GM12873 (cell line): ENCODE data around the gene ZSWIM9.

Experiments used
- CTCF ChIP-seq: IDR thresholded peaks from 2 replicates; pipeline ENCODE4 v1.5.1; 2012; ENCODE audit warnings: low read depth, mild to moderate bottlenecking, moderate library complexity, low read length, control low read depth; ENCODE audit not compliant: insufficient read depth; ENCODE audit errors: missing control alignments

The ZSWIM9 gene

DNA sequence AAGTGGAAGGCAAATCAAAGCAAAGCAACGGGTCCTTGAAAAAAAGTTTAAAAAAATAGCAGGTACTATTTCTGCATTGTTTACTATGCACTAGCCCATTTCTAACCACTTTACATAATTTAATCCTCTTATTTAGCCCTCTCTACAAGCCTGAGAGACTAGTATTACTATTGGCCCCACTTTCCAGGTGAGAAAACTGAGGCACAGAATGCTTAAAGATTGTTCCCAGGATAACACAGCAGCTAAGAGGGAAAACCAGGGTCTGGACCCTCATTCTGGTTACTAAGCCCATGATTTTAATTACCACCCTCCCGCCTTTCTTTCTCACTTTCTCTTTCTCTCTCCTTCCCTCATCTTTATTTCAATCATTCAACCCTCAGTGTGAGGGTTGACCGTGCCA lies 5.7 kb downstream of the ZSWIM9 start:
- no peak for TF ChIP-seq CTCF

DNA sequence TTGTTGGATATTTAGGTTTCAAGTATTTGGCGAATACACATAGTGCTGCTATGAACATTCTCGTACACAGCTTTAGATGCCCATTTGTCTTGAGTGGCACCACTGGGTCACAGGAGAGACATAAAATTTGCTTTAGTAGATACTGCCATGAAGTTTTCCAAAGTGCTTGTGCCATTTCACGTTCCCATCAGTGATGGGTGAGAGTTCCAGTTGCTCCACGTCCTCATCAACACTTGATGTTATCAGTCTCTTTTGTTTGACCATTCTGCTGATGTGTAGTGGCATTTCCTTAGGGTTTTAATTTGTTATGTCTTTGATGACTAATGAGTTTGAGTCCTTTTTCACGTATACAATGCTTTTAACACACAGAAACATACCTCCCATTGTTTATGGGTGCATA lies 11.0 kb downstream of the ZSWIM9 start:
- TF ChIP-seq CTCF = no peak

GRCh38 chr19:48182434-48182833 lies 12.0 kb downstream of the ZSWIM9 start:
- TF ChIP-seq CTCF = peak; percentile 10

GRCh38 chr19:48183356-48183755 lies 12.9 kb downstream of the ZSWIM9 start:
- no peak for TF ChIP-seq CTCF

DNA sequence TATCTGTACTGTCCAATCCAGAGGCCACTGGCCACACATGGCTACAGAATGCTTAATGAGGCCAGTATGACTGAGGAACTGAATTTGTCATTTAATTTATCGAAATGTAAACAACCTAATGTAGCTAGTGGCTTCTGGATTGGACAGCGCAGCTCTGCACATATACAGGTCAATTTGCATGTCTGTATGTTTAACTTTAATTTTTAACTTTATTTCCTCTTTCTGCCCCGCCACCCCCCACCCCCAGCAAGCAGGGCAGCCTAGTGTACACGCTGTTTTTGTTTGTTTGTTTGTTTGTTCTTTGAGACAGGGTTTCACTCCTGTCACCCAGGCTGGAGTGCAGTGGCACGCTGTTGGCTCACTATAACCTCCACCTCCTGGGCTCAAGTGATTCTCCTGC lies 15.5 kb downstream of the ZSWIM9 start:
- TF ChIP-seq CTCF = no peak

DNA sequence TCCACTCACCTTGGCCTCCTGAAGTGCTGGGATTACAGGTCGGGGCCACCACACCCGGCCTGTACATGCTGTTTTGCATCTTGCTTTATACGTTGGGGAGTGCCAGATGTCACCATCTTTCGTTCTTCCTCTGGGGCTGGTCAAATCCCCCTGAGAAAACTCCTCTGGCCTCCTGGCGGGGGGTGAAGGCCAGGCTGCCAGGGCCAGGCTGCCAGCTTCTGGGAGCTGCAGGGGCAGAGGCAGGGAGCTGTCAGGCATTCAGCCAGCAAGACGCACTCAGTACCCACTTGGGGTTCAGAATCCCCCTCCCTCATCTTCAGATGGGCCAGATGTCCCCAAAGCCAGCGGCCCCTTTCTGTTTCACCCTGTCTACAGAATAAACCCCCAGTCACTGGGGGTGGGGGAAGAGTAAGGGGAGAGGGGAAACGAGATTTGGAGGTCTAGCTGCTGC lies 16.1 kb downstream of the ZSWIM9 start:
- no peak for TF ChIP-seq CTCF

DNA sequence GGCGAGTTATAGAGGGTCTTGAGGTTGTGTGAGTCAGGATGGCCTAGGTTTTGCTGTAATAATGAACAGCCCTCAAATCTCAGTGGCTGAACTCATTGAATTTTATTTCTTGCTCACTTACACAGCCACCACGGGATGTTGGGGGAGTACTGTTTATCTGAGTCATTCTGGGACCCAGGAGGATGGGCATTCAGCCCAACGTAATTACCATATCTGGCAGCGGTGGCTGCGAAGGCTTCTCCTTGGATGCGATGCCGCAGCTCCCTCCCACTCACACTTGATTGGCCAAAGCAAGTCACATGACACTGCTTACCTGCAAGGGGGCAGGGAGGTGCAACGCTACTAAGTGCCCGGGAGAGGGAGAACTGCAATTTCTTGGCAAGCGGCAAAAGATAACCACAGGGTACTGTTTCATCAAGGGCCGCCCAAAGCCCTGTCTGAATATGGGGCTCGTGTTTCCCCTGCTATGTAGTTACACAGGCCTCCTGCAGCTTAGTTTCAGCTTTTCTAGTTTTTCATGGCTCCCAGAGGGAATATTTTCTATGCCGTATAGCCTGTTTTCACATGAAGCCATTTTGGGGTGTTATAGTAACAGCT lies 19.9 kb downstream of the ZSWIM9 start:
- TF ChIP-seq CTCF = no peak
